ENCODE measurements around the gene PPP2R3C. TPM values are rescaled to one million over a fixed set of nuclear protein-coding genes. Genes with fewer than 3 reads are reported as not detected.

Gene PPP2R3C
- total and polyA plus RNA-seq, 4 donors, result 6.9 to 19.4 (median 12.2) TPM

- Histone ChIP-seq H3K36me3 (ENCODE audit: control insufficient read depth in 4 of 4, insufficient read depth in 3 of 4, low read depth in 1 of 4, low read length in 3 of 4) (peaks cover 11 to 36% (median 28%) of the 10 kb centered on the region in 4 donors), H3K9me3 (ENCODE audit: control insufficient read depth in 4 of 4, low read length in 3 of 4) (peaks cover 0 to 2% (median 0%) of the 10 kb centered on the region in 4 donors), H3K9ac (ENCODE audit: low read depth in 1 of 2, low read length in 2 of 2) (no peak overlapping the region), H3K27me3 (ENCODE audit: control insufficient read depth in 4 of 4, insufficient read depth in 4 of 4, low read length in 3 of 4) (no peaks in the 10 kb centered on the region), H3K4me1 (ENCODE audit: control insufficient read depth in 4 of 4, insufficient read depth in 4 of 4, low read length in 3 of 4) (peaks cover 2 to 5% (median 3%) of the 10 kb centered on the region in 4 donors), H3K4me3 (ENCODE audit: low read depth in 1 of 3, low read length in 3 of 3) (no peak overlapping the region), H3K27ac (ENCODE audit: low read depth in 1 of 2, low read length in 2 of 2) (no peak overlapping the region)
- WGBS, result 97% methylated on average over 4 of the region's 4 CpGs
- DNase-seq (ENCODE audit: low spot score), result no peak
- TF ChIP-seq HNF4A (conservative IDR thresholded peaks at IDR 0.05), result no peak
- no peak for TF ChIP-seq TAF1 (conservative IDR thresholded peaks at IDR 0.05)
- TF ChIP-seq EGR1 (IDR thresholded peaks at IDR 0.05; ENCODE audit: low read depth in 2 of 2), result no peak
- no peak for TF ChIP-seq CTCF (IDR thresholded peaks at IDR 0.05; ENCODE audit: low read depth, low read length, missing input control)
- TF ChIP-seq FOXA2 (IDR thresholded peaks at IDR 0.05), result no peak
- no peak for TF ChIP-seq GABPA (IDR thresholded peaks at IDR 0.05 in 1 of 2, conservative IDR thresholded peaks at IDR 0.05 in 1 of 2)
These were observed 8.4 kb downstream of the PPP2R3C start for GRCh38 chr14:35113308-35113950.

- DNase-seq (ENCODE audit: low spot score), result no peak
- peaks cover 2 to 5% (median 3%) of the 10 kb centered on the region in 4 donors for H3K4me1 ChIP-seq (ENCODE audit: control insufficient read depth in 4 of 4, insufficient read depth in 4 of 4, low read length in 3 of 4)
- H3K36me3 ChIP-seq (ENCODE audit: control insufficient read depth in 4 of 4, insufficient read depth in 3 of 4, low read depth in 1 of 4, low read length in 3 of 4), result peaks cover 11 to 36% (median 28%) of the 10 kb centered on the region in 4 donors
- no peaks in the 10 kb centered on the region for H3K27me3 ChIP-seq (ENCODE audit: control insufficient read depth in 4 of 4, insufficient read depth in 4 of 4, low read length in 3 of 4)
- peaks cover 0 to 2% (median 0%) of the 10 kb centered on the region in 4 donors for H3K9me3 ChIP-seq (ENCODE audit: control insufficient read depth in 4 of 4, low read length in 3 of 4)
- no peak overlapping the region for H3K27ac ChIP-seq (ENCODE audit: low read depth in 1 of 2, low read length in 2 of 2)
- no peak overlapping the region for H3K4me3 ChIP-seq (ENCODE audit: low read depth in 1 of 3, low read length in 3 of 3)
- 95% methylated on average over 2 of the region's 2 CpGs for WGBS
- TF ChIP-seq EGR1 (IDR thresholded peaks at IDR 0.05; ENCODE audit: low read depth in 2 of 2) (no peak), RAD21 (IDR thresholded peaks at IDR 0.05) (no peak), CTCF (IDR thresholded peaks at IDR 0.05; ENCODE audit: low read depth, low read length, missing input control) (no peak), REST (IDR thresholded peaks at IDR 0.05) (no peak)
- no peak overlapping the region for H3K9ac ChIP-seq (ENCODE audit: low read depth in 1 of 2, low read length in 2 of 2)
These were observed 9.1 kb downstream of the PPP2R3C start for GRCh38 chr14:35112641-35113040.
